Muscle of arm (tissue), 12 donors: ENCODE measurements around the gene NEDD4L. TPM values are rescaled to one million over a fixed set of nuclear protein-coding genes. Genes with fewer than 3 reads are reported as not detected.

ENCODE experiments used
- polyA plus RNA-seq, 12 donors: library from polyadenylated mRNA; unstranded; fragments of 120-200 nt; gene quantifications; one replicate each; pipeline ENCODE4 v1.2.1, GENCODE V29; 2013; ENCODE audit not compliant: insufficient read length in 12 of 12

Gene NEDD4L
- polyA plus RNA-seq, 12 donors, result 32.9 to 61.7 (median 43.5) TPM; not detected in 1

Other genes with a start within 250 kb of the NEDD4L start
- gene ATP8B1, start 240.9 kb upstream of the NEDD4L start, polyA plus RNA-seq, result 10 to 100 TPM in 2 of 12 donors, 1 to 10 TPM in 9, not detected in 1; 3.3 to 16.5 (median 4.9) TPM